H7 (cell line): Measurements from ENCODE around the gene HIVEP1. TPM values are rescaled to one million over a fixed set of nuclear protein-coding genes. Genes with fewer than 3 reads are reported as not detected.
A peak's percentile ranks its signal among the peaks of the same experiment; 100 is the strongest.

ENCODE experiments used
- DNase-seq: peaks from one replicate; pipeline ENCODE4 v3.0.0; 2012
- H3K27me3 ChIP-seq: 2 replicates; pipeline ENCODE4 v1.6.0; 2011; ENCODE audit warnings: mild to moderate bottlenecking, low read length; ENCODE audit not compliant: control insufficient read depth, insufficient read depth
- H3K36me3 ChIP-seq: replicated peaks from 2 replicates; pipeline ENCODE4 v1.5.1; 2011; ENCODE audit warnings: low read length; ENCODE audit not compliant: control insufficient read depth, insufficient read depth
- H3K4me3 ChIP-seq: 2 replicates; pipeline ENCODE4 v1.5.1; 2011; ENCODE audit warnings: low read depth, mild to moderate bottlenecking, control low read depth, low read length, moderate library complexity; ENCODE audit not compliant: insufficient read depth
- total RNA-seq: library from RNA; depleted of rRNA; stranded (reverse); fragments of >200 nt; shearing (Covaris generic); gene quantifications from 2 replicates; pipeline ENCODE4 v1.2.3, GENCODE V29; 2014

HIVEP1 gene
- total RNA-seq, 1 experiment from 2014 or later: 13.3 TPM

DNA sequence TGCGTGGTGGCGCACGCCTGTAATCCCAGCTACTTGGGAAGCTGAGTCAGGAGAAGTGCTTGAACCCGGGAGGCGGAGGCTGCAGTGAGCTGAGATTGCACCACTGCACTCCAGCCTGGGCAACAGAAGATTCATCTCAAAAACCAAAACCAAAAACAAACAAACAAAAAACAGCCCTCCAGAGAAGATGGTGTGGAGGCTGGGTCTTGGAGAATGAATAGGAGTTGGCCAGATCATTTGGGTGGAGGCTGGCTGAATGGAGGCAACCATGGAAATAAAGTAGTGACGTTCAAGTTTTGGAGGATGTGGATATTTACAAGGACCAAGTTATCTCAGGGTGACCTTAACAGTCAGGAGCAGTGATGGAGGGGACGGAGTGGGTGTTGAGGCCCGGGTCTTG is 24.7 kb downstream of the HIVEP1 start:
- H3K4me3 ChIP-seq: no peak overlapping the region
- no peaks in the 10 kb centered on the region for H3K27me3 ChIP-seq
- no peaks in the 10 kb centered on the region for H3K36me3 ChIP-seq
- no peak for DNase-seq

DNA sequence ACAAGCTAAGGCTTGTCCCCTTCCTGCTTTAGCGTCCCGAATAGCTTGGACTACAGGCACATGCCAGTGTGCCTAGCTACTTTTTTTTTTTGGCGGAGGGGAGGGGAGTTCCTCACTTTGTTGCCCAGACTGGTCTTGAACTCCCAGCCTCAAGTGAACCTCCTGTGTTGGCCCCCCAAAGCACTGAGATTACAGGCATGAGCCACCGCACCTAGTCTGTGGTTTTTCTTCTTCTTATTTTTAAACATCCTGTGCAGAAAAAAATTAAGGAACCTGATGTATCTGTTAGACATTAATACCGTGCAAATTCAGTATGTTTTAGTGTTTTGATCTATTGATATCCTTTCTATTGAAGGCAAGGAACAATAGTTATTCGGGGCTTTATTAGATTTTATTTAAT is 25.7 kb downstream of the HIVEP1 start:
- Histone ChIP-seq H3K4me3 (no peak overlapping the region), H3K27me3 (no peaks in the 10 kb centered on the region), H3K36me3 (no peaks in the 10 kb centered on the region)
- DNase-seq: no peak

DNA sequence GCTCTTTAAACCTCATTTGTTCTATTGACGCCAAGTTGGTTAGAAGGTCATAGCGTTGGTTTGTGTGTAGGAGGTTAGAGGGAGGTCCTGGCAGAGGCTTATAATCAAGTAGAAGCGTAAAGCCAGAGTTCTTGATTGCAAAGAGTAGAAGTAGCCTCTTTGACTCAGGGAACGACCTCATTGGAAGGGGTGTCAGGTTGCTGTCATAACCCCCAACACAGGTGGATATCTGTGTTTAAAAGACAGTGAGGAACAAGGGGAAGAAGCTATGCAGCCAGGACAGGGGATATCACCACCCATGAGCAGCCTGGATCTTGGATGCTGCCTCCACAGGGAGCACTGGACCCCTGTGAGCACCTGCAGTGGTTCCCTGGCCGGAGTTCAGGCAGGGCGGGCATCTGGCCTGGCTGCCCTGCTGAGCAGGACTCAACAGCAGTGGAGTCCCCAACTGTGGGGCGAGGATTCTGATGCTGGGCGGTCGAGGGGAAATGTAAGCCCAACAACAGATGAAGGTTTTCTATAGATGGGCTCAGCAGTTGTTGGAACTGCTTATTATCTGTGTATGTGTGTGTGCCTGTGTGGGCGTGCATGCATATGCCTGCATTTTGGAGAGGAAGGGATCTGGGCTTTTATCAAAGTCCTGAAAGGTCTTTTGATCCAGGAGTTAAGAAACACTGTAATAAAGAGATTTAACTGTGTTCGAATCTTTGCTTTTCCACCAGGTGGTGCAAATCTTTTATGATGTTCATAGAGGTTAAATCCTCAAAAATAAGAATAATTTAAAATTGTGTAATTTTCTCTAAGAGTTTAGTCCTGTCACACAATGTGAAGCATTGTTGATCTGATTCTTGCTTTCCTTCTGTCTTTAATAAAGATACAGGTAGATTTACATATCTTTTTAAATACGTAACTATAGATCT is 27.7 kb downstream of the HIVEP1 start:
- DNase-seq: peak; percentile 43
- no peaks in the 10 kb centered on the region for H3K27me3 ChIP-seq
- no peaks in the 10 kb centered on the region for H3K36me3 ChIP-seq
- no peak overlapping the region for H3K4me3 ChIP-seq

DNA sequence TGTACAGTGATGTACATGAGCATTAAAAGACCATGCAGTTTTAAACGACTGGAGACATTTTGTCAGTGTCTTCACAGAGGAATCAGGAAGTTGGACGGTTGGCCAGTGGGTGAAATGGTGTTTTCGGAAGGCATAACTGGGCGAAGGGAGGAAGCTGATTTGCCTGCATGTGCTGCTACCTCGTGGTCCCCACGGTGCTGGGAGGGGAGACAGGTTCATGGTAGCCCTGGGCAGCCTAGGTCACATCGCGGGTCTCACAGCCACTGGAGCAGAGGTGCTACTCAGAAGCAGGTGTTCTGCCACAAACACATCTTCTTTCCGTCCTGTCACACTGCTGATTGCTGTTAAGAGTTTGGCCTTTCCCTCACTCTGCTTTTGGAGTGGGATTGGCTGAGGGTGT is 35.2 kb downstream of the HIVEP1 start:
- no peaks in the 10 kb centered on the region for H3K27me3 ChIP-seq
- DNase-seq: no peak
- no peaks in the 10 kb centered on the region for H3K36me3 ChIP-seq
- H3K4me3 ChIP-seq: no peak overlapping the region

DNA sequence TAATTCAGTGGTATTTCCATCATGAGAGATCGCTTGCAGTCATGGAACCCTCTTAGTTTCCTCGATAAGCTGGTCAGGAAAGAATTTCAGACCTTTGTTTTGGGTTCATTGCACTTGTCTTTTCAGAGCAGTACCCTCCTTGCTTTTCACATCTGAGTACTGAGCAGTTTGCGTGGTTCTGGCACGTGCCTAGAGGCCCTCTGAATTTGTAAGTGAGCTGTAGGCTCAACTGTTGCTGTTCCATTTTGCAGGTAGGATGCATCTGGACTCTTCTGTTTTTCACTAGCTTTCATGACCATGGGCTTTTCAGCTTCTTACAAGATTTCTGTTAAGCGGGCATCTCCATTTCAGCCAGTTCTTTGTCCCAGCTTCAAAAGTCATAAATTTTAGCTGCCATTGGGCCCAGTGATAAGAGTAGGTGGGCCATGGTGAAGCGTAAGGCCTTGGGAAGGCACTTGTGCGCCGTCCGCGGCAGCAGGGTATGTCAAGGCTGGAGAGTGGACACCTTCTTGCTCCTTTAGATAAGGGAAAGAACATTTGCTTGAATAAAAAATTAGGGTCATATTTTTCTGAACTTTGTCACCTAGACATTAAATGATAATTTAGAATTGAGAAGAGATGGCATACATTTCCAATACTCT is 35.8 kb downstream of the HIVEP1 start:
- H3K4me3 ChIP-seq: no peak overlapping the region
- no peaks in the 10 kb centered on the region for H3K36me3 ChIP-seq
- H3K27me3 ChIP-seq: no peaks in the 10 kb centered on the region
- no peak for DNase-seq

DNA sequence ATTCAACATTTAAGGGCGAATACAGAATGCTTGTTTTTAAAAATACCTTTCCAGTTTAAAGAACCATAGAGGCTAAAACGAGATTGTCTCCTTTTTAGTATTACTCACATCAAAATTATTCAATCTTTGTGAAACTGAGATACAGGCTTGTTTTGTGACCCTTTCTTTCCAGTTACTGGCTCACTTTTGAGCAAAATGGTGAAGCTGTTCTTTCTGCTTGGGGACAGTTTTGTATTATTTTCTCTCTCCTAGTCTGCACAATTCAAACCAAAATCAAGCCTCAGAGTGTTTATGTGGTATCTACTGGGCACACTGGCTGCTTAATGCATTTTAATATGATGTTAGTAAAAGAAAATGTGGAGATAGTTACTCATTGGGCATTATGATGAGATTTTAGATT is 36.5 kb downstream of the HIVEP1 start:
- no peaks in the 10 kb centered on the region for H3K27me3 ChIP-seq
- DNase-seq: no peak
- H3K4me3 ChIP-seq: no peak overlapping the region
- H3K36me3 ChIP-seq: no peaks in the 10 kb centered on the region

DNA sequence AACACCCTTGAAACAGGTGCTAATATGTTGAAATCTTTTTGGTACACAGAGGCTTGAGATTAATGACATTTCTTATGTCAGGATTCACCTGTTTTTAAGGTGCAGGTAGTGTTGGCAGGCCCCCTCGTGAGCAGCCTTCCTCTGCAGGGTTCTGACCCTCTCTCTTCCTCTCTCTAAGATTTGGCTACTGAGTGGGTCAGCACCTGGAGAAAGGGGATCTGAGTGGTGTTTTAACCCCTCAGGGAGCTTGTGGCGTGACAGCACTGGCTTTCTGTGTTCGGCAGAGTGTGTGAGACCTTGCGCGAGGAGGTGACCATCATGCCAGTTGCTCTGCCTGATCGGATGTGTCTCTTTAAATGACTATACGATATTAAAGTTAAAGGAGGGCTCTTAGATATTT is 37.1 kb downstream of the HIVEP1 start:
- Histone ChIP-seq H3K4me3 (no peak overlapping the region), H3K36me3 (no peaks in the 10 kb centered on the region), H3K27me3 (no peaks in the 10 kb centered on the region)
- no peak for DNase-seq

DNA sequence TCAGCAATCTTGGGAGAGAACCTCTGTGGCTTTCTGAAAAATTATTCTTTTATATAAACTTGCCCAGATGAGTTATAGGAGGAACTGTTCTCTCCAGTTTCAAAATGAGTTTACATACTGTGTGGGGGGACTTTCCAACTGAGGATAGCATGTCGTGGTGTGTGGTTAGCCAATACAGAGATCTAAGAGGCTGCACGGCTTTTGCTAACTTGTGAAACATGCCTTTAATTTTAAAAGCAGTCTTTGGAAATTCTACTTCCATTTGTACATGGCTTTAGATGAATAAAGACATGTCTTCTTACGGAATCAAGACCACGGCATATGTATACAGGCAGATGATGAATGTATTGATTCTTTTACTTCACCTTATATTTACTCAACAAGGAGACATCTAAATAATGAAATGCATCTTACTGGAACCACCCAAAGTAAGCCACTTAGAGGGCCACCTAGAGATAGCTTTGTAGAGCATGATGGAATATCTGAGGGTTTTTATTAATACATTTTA is 39.8 kb downstream of the HIVEP1 start:
- DNase-seq: no peak
- H3K4me3 ChIP-seq: no peak overlapping the region
- H3K36me3 ChIP-seq: no peaks in the 10 kb centered on the region
- H3K27me3 ChIP-seq: no peaks in the 10 kb centered on the region

DNA sequence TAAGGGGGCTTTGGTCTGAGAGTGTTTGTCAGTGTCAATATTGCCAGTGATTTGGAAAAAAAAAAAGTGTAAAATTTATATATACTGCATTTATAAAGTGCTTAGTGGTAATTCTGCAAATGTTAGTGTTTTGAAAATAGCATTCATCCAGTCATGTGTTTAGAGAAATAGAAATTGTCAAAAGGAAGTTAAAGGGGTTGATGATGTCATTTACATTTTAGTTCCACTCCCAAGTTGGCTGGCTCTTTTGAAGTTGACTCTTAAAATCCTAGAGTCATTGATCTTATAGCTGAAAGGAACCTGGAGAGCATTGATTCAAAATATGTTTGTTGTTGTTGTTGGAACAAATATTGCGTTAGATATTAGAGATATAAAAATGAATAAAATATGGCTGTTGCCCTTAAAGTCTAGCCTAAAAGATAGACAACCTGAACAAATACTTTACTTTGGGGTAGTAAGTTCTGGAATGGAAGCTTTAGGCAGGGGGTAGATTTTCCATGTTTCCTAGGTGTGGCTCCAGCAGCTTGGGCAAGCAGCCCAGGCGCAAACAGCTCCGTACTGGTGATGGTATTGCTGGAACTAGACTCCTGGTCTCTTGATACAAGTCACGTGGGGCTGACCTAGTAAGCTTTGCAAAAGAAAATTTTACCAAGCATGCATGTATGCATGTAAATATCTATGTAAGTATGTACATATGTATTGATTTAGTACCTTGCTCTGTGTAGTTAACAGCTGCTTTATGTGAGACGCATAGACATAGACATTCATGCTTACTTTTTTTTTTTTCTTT is 46.3 kb downstream of the HIVEP1 start:
- DNase-seq: no peak
- Histone ChIP-seq H3K36me3 (no peaks in the 10 kb centered on the region), H3K4me3 (no peak overlapping the region), H3K27me3 (no peaks in the 10 kb centered on the region)

DNA sequence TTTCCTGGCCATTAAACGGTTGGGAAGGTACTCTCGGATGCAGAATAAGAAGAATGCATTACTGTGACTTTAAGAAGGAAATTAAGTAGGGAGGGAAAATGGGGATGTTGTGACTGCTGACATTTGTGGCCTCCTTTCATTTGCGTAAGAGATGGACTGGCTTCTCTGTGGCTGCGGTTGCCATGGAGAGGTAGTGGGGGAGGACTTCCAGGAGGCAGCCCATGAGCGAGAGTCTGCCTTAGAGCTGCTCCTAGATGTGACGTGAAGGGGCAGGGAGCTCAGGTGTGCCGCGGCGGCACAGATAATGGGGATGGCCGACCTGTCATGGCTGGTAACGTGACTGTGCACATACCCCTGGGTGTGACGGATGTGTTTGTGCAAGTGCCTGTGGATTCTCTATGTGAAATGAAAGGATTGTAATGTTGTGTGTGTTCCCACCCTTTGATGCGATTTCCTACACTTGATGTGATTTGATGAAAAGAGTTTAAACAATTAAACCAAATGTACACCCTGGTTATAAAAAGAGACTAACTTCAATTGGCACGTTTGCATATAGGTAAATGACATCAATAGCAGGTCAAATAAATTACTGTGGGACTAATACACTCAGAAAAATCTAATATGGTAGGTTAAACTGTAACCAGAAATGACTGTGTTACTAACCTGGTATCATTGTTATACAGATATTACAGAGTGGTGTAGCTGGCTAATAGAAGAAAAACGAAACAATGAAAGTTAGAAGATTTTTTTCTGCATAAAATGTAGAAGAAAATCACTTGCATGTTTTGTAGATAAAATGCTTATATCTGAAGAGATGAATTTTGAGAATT is 48.9 kb downstream of the HIVEP1 start:
- no peak overlapping the region for H3K4me3 ChIP-seq
- H3K36me3 ChIP-seq: no peaks in the 10 kb centered on the region
- no peaks in the 10 kb centered on the region for H3K27me3 ChIP-seq
- peak; percentile 58 for DNase-seq

DNA sequence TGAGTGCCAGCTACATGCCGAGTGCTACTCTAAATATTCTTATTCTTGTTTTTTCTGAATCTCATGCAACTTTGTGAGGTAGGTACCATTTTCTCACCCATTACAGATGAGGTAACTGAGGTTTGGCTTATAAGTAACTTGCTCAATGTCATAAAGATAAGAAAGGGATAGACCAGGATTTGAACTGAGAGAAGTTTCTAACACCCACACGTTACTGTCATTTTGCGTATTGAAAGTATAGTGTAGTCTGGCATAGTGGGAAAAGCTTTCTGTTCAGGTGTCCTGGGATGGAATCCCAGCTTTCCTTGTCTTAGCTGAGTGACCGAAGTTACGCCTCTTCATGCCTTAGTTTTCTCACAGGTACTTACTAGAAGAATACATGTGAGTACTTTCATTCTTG is 50.5 kb downstream of the HIVEP1 start:
- Histone ChIP-seq H3K36me3 (no peaks in the 10 kb centered on the region), H3K27me3 (no peaks in the 10 kb centered on the region), H3K4me3 (no peak overlapping the region)
- no peak for DNase-seq

DNA sequence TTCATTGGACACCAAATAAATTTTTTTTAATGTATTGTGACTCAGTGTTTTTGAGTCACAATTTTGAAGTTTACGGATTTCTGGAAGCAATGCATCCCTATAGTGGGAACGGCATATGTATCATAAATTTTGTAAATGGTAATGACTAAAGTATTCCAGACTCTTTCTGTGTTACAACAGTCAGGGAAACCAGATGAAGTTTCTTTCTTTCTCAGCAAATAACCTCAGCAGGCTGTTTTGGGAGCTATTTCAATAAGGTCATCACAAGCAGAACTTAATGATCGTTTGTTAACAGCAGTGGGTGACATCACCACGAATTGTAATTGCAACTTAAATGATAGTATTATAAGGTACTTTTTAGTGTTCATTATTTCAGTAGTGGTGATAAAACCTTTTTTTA is 52.0 kb downstream of the HIVEP1 start:
- Histone ChIP-seq H3K27me3 (no peaks in the 10 kb centered on the region), H3K4me3 (no peak overlapping the region), H3K36me3 (no peaks in the 10 kb centered on the region)
- no peak for DNase-seq

DNA sequence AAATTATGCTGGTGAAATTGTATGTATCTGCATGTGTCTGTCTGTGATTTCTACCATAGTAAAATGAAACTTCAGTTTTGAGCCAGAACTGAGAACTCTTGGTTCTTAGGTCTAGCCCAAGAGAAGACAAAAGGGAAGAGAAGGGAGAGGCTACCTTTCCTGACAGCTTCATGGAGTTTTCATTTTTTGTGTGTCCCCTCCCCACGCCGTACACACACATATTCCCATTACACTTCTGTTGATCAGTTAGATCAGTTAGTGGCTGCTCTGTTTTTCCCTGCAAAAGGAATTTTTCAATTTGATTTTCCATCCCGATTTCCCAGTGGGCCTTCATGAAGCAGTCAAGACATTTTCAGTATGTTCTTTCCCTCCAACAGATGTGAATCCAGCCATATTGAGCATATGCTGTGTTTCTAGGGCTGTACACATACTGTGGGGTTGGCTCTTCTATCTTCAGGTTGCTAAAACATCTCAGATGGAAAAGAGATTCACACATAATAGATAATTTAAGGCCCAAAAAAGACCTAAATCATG is 52.5 kb downstream of the HIVEP1 start:
- Histone ChIP-seq H3K4me3 (no peak overlapping the region), H3K36me3 (no peaks in the 10 kb centered on the region), H3K27me3 (no peaks in the 10 kb centered on the region)
- DNase-seq: no peak
